HG03196 (cell line): Measurements from ENCODE around the gene ROPN1.
"Not testable (repeated sequence)": the region's sequence is repeated elsewhere in the genome, so short reads cannot be mapped to it uniquely, and the experiment has no call there.

Experiments used
- ATAC-seq: cut with Tn5 transposase; IDR thresholded peaks from one replicate; pipeline ENCODE4 v1.9.1; 2021; ENCODE audit not compliant: unreplicated experiment

ROPN1 gene

DNA sequence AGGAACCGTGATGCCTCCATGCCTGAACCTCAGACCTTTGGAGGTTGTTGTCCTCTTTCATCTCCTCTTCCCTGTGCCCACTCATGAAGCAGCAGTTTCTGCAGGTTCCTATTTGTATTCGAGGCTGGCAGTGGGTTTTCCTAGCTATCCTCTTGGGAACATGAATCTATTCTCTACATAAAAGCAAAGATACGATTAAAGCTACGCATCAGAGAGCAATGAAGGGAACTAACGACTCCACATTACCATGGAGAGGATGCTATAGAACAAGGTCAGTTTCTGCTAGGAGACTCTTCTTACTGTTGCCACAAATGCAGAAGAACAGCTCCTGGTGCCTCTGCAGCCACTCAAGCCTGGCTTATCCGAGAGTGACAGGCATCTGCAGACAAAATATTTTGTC is 9.4 kb upstream of the ROPN1 start:
- not testable (repeated sequence) for ATAC-seq

DNA sequence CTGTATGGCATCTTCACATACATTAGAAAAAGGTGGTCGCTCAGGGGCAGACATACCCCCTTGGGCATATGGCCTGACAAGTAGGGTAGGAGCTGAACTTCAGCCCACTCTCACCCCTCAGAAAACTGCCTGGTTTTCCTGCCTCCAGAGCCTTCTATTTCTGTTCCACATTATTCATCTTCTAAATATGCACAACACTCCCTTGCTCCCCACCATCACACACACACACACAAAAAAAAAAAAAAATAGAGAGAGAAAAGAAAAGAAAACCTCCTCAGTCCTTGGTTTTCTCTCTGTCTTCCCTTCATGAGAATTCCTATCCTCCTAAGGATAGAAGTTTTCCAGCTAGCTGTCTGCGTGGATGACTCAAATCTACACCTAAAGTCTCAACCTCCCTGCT is 5.6 kb upstream of the ROPN1 start:
- no peak for ATAC-seq

DNA sequence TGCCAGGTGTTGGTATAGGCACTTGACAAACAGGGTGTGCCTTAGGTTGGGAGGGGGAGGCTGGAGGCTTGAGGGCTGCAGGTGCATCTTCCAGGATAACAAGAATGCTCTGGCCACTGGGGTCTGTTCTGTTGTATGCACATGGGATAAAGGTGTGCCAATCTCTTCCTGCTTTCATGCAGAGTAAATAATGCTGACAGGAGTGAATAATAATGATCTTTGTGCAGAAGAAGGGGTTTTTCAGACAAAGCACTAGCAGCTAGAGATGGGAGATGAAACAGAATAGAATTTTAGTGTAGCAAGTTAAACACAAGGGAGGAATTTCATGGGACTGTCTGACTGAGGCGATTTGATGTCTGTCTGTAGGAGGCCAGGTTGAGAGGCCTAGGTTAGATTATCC is 1.9 kb upstream of the ROPN1 start:
- ATAC-seq: no peak

DNA sequence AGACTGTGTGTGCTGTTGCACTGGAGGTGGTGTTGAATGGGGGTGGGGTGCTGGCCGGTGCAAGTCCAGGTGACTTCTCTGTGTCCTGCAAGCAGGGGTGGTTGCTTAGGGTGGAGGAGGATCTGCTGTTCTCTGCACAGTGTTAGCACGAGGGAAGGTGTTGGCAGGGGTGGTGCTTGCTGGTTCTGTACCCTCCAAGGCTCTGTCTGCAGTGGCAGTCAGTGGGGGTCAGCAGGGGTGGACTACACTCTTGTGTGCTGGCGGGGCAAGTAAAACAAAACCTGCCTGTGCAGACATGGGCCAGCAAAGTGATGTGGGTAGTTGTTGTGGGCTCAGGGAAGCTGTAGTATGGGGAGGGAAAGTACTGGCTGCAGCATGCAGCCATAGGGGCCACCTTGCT is 5.5 kb downstream of the ROPN1 start:
- no peak for ATAC-seq

DNA sequence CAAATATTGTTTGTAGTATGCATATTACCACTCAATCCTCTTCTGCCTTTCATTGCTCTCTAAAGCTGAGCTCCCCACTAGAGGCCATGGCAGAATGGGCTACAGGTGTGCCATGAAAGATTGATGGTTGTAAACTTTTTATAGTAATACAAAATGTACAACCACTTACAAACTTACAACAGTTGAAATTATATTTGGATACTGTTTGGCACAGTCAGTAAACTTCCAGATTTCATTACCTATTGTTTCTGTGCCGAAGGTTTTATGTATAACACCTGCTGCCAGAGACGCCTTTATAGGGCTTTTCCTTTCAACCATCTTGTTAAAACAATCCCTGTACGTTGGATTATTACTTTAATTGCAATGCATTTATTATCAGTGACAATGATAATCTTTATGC is 7.0 kb downstream of the ROPN1 start:
- no peak for ATAC-seq

DNA sequence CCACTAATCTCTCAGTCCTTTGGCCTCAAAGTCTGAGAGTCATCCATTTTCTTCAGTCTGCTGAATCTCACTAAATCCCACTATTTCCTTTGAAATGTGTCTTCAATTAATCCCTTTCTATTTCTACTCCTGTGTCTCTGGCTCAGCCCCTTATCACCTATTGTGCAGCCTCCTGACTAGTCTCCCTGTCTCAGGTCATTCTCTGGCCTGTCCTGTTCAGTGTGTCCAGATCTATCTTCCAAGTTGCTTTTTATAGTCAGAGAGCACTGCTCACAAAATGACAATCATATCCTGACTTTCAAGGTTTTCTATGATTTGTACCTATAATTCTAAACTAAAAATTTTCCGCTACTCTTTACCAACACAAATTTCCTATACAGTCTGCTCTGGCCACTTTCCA is 7.6 kb downstream of the ROPN1 start:
- no peak for ATAC-seq

DNA sequence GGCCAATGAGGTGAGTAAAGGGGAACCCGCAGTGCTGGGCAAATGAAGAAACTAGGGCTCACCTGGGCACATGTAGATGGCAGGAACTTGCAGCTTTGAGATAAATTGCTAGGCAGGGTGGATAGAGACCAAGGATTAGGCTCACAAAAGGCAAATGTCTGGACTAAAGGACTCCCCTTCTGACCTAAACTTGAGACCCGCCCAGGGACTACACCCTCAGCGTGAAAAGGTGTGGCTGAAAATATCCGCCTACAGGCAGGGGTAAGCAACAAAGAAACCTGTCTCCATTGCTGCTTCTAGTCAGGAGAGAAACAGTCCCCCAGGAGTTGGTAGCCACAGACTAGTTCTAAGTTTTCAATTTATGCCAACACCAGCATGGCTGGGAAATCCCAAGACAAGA is 10.6 kb downstream of the ROPN1 start:
- not testable (repeated sequence) for ATAC-seq

DNA sequence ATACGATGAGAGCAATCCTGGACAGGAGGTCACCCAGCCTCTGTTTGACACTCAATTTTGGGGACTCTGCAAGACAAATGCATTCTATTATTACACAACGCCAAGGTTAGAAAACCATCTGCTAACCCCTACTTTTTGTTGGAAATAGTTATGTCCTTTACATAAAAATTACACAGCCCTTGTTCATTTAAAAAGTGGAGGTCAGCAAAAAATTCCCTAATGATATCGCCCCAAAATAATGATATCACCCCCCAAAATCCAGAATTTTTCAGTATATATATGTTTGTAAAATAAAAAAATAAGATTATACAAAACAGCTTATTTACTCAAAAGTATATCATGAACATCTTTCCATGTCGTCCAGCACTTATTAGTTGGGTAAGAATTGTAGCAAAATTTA is 11.4 kb downstream of the ROPN1 start:
- ATAC-seq: no peak

DNA sequence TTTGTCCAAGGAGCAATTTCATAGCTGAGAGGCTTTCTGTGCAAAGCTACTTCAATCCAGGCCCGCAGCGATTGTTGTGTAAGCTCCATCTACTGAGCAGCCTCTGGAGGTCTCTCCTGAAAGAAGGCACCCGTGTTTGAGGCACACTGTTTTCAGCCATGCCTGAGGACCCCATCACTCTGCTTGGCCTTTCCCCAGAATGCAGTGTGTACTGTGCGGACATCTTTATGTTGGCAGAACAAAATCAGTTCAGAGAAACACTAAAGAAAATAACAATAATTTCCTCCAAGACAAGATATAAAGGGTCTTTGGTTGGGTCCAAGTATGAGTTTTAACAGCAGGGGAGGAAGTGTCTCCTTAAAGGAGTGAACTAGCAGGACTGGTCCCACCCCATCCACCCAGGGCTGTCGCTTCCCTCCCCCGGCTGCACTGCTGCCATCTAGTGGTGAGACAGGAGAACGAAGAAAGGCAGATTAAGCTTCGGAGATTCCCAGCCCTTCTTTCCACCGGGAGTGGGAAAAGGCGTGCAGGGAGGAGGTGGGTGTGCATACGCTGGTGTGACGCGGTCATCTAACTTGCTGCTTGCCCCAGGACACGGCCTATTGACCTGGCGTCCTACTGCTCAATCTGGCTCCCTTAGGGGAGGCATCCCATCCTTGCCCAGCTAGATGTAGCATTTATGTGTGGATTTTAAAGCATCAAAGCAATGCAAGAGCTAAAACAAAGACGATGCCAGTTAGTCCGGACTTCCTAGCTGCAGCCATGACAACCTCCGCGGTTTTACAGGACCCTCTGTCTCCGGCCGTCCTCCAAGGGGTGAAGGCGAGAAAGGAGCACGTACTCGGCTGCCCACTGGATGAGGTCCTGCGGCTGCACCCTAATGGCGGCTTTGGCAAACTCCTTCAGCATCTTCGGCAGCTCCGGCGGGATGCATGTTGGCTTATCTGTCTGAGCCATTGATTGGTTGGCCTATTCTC is 12.1 kb downstream of the ROPN1 start:
- ATAC-seq: not testable (repeated sequence)

DNA sequence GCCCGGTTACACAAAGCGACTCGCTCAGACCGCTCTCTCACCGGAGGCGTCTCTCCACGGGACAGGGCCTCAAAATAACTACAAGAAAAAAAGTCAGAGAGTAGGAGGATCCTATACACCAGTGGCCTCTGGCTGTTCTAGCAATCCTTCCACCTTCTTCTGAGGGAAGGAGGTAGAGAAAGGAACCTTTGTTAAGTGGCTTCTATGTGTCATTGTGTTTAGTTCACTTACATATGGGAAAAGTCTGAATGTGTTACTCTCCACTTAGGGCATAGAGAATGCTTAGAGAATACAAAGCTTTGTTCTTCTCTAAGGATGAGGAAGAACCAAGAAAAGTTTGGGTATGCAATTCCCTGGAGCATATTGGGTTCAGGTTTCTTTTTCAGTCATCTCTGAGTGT is 15.0 kb downstream of the ROPN1 start:
- ATAC-seq: not testable (repeated sequence)

DNA sequence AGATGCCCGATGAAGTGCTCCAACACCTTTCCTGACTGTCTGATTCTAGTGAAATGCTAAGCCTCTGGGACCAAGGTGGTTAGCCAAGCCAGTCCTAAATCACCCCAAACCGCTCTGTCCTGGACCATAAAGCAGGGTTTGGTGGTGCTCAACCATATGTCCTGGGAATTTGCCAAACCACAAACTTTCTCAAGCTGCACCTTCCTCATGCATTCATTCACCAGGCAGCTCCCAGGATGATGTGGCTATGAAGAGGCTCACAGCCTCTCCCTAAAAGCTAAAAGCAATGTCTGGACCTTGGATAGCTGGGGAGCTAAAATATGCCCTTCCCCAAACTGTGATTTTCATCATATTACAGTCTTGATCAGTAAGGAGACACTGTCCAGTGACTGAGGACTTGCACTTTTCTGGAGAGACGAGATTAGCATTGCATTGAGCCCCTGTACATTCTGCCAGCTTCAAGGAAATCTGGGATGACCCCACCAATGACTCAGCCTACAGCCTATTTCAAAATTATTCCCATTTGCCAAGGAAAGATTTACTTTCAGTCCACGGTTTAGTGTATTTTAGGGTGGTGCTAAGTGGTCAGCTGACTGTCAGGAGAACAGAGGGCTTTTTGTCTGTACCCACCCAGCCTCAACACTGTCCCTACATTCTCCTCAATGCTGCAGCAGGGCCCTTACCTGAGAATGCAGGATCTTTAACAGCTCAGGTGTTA is 15.6 kb downstream of the ROPN1 start:
- ATAC-seq: not testable (repeated sequence)

DNA sequence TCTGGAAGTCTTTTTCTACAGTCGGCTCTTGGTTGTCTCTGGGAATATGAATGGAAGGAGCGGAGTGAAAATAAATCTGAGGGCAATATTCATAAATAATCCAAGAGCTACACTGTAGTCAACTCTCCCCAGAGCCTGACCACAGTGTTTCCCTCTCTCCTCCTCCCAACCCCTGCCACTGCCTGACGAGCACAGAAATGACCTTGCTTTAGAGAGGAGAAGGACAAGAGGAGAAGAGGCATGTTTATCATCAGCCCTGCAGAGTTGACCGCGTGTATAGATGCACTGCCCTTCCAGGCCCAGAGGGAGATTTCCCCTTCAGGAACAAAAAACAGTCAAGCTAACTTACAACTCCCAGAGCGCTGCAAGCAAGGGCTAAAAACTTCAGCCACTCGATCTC is 16.9 kb downstream of the ROPN1 start:
- not testable (repeated sequence) for ATAC-seq

DNA sequence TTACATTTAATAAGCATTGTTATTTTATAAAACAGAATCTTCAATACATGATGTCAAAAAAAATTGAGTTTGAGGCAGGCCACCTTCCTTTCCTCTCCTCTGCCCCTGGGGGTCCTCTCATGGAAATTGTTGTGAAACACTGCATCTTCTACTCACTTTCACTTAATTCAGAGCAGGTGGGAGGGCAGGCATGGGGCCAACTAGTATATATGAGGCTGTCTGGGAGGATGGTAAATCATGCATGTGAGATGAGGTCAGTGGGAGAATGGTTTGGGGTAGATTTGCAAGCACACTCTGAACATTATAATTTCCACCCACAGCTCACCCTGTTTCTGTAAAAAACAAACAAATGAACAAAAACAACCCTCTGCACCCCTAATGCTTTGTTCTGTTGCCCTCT is 20.5 kb downstream of the ROPN1 start:
- no peak for ATAC-seq

DNA sequence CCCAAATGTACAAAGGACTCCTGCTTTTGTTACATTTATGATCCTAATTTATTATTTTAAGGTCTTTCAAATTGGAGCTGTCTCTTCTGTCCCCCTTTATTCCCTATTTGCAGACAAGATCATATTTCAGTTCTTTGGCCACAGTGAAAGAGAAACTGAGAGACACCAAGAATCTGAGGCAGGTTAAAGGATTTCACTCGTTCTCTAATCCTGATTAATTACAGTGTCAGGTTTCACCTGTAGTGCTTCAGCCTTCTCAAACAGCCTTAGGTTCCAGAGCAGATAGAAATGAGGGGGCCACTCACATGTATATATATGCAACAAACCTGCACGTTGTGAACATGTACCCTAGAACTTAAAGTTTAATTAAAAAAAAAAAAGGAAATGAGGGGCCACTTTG is 24.7 kb downstream of the ROPN1 start:
- not testable (repeated sequence) for ATAC-seq

DNA sequence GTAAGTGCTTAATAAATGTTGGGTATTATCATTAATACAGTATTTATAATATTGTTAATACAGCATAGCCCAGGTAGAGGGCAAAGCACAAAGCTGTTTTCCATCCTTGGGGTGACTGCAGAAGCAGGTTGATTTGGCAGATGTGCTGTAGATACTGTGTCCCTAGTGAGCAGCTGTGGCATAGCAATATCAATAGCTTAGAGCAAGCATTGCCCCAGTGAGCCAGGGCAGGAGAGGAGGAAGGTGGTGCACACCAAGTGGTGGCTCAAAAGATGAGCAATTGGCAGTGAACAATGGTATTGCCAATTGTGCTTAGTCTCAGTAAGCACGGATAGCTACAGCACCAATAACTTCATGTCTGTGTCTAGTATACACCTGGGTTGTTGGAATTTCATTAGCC is 25.1 kb downstream of the ROPN1 start:
- not testable (repeated sequence) for ATAC-seq

DNA sequence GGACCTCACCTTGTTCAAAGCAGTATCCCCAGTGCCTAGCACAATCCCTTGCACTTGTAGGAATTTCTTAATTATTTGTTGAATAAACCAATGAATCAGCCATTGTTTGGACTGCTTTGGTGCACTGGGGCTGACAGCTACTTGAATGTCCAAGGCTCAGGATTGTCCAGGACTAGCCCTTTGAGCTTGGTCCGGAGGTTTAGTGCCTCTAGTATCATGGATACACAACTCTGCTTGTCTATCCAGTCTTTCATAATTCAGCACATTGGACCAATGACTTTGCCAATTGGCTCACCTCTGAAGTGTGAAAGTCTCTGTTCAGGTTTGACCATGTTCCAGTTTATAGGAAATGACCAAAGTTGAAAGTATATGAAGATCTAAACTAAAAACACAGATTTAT is 27.1 kb downstream of the ROPN1 start:
- not testable (repeated sequence) for ATAC-seq

DNA sequence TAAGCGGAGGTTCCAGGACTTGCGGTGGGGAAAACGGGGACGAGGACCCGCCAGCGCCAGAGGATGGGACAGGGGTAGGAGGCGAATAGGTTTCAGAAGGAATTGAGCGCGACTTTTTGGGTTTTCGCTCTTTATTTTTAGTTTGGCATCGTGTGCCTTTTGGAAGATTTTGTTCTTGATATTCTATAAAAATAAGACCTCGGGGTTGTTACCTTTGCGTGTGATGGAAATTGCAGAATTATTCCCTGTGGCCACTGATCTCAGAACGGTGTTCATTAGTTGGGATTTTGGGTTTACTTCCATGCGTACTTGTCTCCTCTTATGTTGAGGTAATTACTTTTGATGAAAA is 30.4 kb downstream of the ROPN1 start:
- ATAC-seq: no peak

DNA sequence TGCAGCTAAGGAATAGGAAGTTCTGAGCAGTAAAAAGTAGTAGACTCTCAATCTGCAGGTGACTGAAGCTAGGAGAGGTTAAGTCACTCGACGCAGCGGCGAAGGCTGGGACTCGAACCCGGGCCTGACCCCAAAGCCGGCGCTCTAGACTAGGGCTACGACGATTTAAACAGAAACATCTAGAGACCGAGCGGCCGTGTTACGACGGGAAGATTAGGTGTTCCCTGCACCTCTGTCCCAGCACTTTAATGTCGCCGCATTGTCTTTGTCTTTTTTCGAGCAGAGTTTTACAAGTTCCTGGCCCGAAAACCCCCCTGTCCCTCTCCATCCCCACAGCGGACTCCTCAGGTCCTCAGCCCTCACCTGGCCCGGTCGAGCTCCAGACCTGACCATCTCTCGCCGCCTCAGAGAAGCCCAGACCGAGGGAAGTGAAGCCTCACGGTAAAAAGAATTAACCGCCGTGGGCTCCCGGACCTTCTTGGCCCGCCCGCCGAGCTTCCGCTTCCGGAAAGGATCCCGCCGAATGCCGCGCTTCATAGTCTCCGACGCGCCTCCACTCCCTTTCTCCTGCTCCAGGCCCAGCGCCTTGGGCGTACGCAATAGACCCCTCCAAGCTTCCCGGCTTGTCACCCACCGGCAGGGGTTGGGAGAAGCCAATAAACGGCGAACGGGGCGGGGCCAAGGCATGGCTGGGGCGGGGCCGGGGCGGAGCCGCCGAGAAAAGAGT is 31.0 kb downstream of the ROPN1 start, which contains the start of gene CCDC14:
Gene CCDC14, minus strand, starts transcription at position 449 of the 727 bp plus-strand sequence. Its CDS starts 56 bp downstream, at position 393.
- ATAC-seq: peak; percentile 79

DNA sequence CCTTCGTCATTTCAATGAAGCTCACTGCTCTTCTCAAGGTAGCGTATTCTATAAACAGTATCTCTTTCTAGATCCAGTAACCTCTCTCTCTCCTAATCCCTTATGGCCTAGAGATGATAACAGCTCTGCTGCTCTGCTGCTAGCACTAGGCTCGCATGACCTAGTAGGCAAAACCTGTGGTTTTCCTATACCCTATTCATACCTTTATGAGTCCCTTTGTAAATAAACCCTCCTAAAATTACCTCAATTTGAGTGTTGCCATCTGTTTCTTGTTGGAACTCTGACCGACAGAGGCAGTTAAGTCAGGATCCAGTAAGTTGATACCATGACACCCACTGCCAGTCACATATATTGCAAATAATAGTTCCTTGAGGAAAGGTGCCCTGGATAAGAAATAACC is 38.2 kb downstream of the ROPN1 start:
- peak; percentile 55 for ATAC-seq

DNA sequence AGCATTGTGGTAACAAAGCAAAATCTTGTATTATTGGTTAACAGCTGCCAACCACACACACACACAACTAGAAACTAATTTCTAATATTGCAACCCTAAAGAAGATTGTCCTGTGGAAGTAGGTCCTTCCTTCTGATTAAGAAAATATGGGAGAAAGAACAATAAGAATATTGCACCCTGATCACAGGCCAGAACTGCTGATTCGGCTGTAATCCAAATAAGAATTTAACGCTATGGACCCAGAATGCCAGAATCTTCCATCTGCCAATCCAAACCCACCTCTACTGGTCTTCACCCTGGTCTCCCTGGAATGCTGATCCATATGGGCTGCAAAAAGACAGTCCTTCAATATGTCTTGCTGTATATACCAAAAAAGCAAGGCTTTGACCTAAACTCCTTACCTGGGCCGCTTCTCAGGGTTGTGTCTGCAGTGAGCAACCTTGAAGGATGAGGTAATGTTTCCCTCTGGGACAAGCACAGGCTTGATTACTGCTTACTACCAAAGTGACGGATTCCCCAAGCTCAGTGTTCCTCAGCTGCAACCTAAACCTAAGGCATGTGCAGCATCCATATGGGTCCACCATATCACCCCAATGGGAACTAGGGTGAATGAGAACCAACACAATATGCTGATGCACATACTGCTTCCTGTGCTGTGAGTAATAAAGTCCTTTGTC is 38.9 kb downstream of the ROPN1 start:
- ATAC-seq: no peak
